Measurements from ENCODE around the gene RBM38.
"Not testable (repeated sequence)": the region's sequence is repeated elsewhere in the genome, so short reads cannot be mapped to it uniquely, and the experiment has no call there.

Gene RBM38

DNA sequence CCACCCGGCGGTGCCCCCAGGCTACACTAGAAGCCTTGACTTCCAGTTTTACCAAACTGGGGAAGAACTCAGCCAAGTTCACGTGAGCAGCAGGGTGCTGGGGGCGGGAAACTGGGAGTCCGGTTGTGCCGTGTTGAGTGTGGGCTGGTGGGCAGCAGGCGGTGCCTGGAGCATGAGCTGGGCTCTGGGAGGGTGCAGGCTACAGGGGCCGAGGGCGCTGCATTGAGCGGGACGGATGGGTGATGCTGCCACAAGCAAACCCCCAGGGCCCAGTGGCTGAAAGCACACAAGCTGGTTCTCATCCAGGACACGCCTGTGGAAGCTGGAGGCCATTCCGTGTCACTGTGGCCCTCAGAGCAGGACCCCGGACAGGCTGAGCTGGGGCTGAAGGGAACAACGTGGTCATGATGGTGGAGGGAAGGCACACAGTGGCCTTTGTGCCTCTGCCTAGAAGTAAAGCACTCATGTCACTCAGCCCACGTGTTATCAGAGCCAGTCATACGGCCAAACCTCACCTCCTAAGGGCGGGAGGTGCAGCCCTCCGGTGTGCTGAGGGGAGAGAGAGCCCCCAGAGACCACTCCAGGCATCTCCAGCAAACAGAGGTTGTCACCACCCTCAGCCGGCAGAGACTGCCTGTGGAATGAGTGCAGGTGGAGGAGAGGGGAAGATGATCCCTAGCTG, 29.5 kb downstream of the RBM38 start:
- Histone ChIP-seq H3K9me3 (ENCODE audit: control insufficient read depth in 2 of 2, low read length in 2 of 2) (no peaks in the 10 kb centered on the region), H3K27me3 (ENCODE audit: control insufficient read depth in 1 of 2, insufficient read depth in 2 of 2, low read length in 2 of 2) (no peaks in the 10 kb centered on the region), H3K36me3 (ENCODE audit: control insufficient read depth in 2 of 2, insufficient read depth in 2 of 2, low read length in 2 of 2) (no peaks in the 10 kb centered on the region), H3K9ac (ENCODE audit: low read length in 2 of 2) (no peak overlapping the region), H3K4me1 (ENCODE audit: control insufficient read depth, insufficient read depth, low read length) (peaks cover 10% of the 10 kb centered on the region), H3K27ac (ENCODE audit: low read length) (no peak overlapping the region), H3K4me3 (ENCODE audit: low read length in 2 of 2) (no peak overlapping the region)

DNA sequence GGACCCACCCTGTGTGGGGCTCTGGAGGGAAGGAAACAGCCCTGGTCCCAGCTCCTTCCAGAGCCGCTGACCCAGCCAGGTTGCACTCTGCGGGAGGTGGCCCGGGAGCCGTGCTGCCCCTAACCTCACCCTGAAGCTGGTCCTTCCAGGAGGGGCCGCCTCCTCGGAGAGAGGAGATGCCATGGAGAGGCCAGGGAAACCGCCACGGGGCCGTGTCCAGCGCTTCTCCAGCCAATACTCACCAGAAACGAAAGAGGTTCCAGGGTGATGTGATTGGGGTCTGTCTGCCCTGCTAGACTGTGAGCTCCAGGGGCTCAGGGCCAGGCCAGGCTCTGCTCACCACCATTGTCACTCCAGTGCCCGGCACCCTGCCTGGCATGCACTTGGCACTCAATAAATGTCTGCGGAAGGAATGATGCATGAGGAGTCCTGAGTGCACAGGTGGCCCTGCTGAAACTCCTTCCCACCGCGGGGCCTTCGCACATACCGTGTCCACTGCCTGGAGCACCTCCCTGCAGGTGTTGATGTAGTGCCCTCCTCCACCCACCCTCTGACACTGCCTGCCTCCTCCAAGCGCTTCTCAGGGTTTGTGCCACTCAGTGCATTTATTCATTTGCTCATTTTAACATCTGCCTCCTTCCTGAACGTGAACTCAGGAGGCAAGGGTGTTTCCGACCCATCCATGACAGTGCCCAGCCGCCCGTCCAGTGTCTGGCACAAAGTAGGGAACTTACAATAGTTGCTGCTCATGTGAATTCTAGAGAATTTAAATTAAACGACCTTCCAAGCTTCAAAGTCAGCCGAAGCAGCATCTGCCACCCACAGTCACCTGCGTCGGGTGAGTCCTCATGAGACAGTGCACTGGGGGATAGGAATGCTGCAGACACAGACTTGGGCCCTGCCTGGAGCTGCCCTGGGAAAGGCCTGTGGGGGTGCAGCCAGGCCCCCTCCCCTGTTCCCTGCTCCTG, 30.3 kb downstream of the RBM38 start:
- Histone ChIP-seq H3K9me3 (ENCODE audit: control insufficient read depth in 2 of 2, low read length in 2 of 2) (no peaks in the 10 kb centered on the region), H3K36me3 (ENCODE audit: control insufficient read depth in 2 of 2, insufficient read depth in 2 of 2, low read length in 2 of 2) (no peaks in the 10 kb centered on the region), H3K27me3 (ENCODE audit: control insufficient read depth in 1 of 2, insufficient read depth in 2 of 2, low read length in 2 of 2) (no peaks in the 10 kb centered on the region), H3K4me1 (ENCODE audit: control insufficient read depth, insufficient read depth, low read length) (peaks cover 6% of the 10 kb centered on the region), H3K27ac (ENCODE audit: low read length) (no peak overlapping the region), H3K9ac (ENCODE audit: low read length in 2 of 2) (no peak overlapping the region), H3K4me3 (ENCODE audit: low read length in 2 of 2) (no peak overlapping the region)

DNA sequence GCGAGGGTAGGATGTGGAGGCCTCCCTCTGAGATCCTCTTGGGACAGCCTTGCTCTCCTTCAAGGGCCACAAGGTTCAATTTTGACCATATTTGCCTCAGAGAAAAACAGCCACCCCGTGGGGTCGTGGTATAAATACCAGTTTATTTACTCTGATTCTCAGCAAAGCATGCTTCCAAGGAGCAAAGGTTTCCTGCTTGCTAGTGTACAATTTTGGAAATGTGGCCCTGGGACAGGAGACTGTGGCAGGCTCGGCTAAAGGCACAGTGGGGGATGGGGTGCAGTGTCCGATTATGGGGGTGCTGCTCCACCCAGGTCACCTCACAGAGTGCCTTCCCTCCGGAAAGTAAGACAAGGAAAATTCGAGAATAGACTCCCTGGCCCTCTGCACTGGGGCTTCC, 31.1 kb downstream of the RBM38 start:
- no peak overlapping the region for H3K27ac ChIP-seq (ENCODE audit: low read length)
- H3K4me1 ChIP-seq (ENCODE audit: control insufficient read depth, insufficient read depth, low read length): peaks cover 6% of the 10 kb centered on the region
- no peak overlapping the region for H3K4me3 ChIP-seq (ENCODE audit: low read length in 2 of 2)
- H3K36me3 ChIP-seq (ENCODE audit: control insufficient read depth in 2 of 2, insufficient read depth in 2 of 2, low read length in 2 of 2): no peaks in the 10 kb centered on the region
- no peak overlapping the region for H3K9ac ChIP-seq (ENCODE audit: low read length in 2 of 2)
- H3K9me3 ChIP-seq (ENCODE audit: control insufficient read depth in 2 of 2, low read length in 2 of 2): no peaks in the 10 kb centered on the region
- no peaks in the 10 kb centered on the region for H3K27me3 ChIP-seq (ENCODE audit: control insufficient read depth in 1 of 2, insufficient read depth in 2 of 2, low read length in 2 of 2)

DNA sequence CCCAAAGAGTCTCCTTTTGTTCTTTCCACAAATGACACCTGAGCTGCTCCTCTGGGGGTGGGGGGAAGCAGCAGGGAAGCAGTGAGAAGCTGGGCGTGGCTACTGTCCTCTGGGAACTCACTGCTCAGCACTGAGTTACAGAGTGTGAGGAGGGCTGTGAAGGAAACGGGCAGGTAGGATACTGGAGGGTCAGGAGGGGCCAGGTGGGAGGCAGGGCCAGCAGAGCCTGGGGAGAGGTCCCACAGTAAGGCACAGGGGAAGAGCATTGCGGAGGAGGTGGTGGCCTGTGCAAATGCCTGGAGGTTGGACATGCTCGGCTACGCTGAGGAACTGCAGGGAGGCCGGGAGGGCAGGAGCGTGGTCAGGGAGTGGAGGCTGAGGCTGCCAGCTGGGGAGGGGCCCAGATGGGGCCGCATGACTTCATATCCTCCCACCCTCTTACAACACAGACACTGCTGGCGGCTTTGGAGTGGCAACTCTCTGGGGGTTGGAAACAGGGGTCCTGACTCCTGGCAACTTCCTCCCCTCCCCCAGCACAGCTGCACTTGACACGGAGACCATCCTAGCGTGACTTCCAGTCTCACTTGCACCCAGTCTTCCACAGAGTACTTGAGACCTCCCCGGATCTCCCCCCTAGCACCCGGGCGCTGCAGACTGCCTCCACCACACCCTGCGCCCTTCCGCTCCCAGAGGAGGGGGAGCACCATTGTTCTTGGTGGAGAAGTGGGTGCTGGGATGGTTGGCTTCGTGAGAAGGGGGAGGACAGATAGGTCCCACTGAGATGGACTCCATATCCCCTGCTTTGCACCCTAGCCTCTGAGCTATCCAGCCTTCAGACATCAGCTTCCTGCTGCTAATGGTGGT, 34.2 kb downstream of the RBM38 start:
- Histone ChIP-seq H3K36me3 (ENCODE audit: control insufficient read depth in 2 of 2, insufficient read depth in 2 of 2, low read length in 2 of 2) (no peaks in the 10 kb centered on the region), H3K9ac (ENCODE audit: low read length in 2 of 2) (no peak overlapping the region), H3K4me3 (ENCODE audit: low read length in 2 of 2) (no peak overlapping the region), H3K27ac (ENCODE audit: low read length) (no peak overlapping the region), H3K9me3 (ENCODE audit: control insufficient read depth in 2 of 2, low read length in 2 of 2) (no peaks in the 10 kb centered on the region), H3K27me3 (ENCODE audit: control insufficient read depth in 1 of 2, insufficient read depth in 2 of 2, low read length in 2 of 2) (no peaks in the 10 kb centered on the region), H3K4me1 (ENCODE audit: control insufficient read depth, insufficient read depth, low read length) (peaks cover 6% of the 10 kb centered on the region)

DNA sequence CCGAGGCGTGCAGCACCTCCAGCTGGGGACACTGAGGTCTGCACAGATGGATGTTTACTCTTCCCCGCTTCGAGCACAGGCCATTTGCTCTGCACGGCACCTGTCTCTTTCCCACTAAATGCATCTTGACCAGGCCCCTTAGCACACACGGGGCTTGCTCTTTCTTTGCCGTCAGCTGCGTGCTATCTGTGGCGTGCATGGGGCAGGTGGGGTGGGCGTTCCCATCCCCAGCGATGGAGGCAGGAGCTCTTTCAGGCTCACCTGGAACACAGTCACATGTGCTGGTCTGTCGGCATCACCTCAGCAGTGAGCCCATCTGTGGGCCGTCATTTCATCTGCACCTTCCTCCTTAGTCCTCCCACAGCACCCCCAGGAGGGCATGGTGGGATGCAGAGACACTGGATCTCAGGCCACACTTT, 35.1 kb downstream of the RBM38 start:
- H3K9ac ChIP-seq (ENCODE audit: low read length in 2 of 2): no peak overlapping the region
- no peak overlapping the region for H3K27ac ChIP-seq (ENCODE audit: low read length)
- H3K9me3 ChIP-seq (ENCODE audit: control insufficient read depth in 2 of 2, low read length in 2 of 2): no peaks in the 10 kb centered on the region
- no peaks in the 10 kb centered on the region for H3K27me3 ChIP-seq (ENCODE audit: control insufficient read depth in 1 of 2, insufficient read depth in 2 of 2, low read length in 2 of 2)
- H3K36me3 ChIP-seq (ENCODE audit: control insufficient read depth in 2 of 2, insufficient read depth in 2 of 2, low read length in 2 of 2): no peaks in the 10 kb centered on the region
- H3K4me3 ChIP-seq (ENCODE audit: low read length in 2 of 2): no peak overlapping the region
- H3K4me1 ChIP-seq (ENCODE audit: control insufficient read depth, insufficient read depth, low read length): peaks cover 6% of the 10 kb centered on the region

DNA sequence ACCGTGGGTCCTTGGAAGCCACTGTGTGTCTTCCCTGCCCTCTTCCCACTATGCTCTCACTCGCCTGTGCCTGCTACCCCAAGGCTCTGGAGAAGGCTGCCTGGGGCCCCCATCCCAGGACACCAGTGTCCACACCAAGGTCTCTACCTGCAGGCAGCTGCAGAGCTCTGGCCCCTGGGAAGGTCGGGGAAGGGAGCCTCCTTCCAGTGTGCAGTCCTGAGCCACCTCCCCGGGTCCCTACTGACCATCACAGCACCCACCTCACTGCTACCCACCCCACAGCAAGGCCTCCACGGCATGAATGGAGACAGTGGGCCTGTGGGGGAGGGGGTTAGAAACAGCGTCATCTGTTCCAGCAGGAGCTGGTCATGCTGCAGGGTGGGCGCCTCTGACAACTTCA, 35.6 kb downstream of the RBM38 start:
- H3K4me1 ChIP-seq (ENCODE audit: control insufficient read depth, insufficient read depth, low read length): peaks cover 6% of the 10 kb centered on the region
- H3K4me3 ChIP-seq (ENCODE audit: low read length in 2 of 2): no peak overlapping the region
- H3K9me3 ChIP-seq (ENCODE audit: control insufficient read depth in 2 of 2, low read length in 2 of 2): no peaks in the 10 kb centered on the region
- no peak overlapping the region for H3K9ac ChIP-seq (ENCODE audit: low read length in 2 of 2)
- no peak overlapping the region for H3K27ac ChIP-seq (ENCODE audit: low read length)
- no peaks in the 10 kb centered on the region for H3K27me3 ChIP-seq (ENCODE audit: control insufficient read depth in 1 of 2, insufficient read depth in 2 of 2, low read length in 2 of 2)
- no peaks in the 10 kb centered on the region for H3K36me3 ChIP-seq (ENCODE audit: control insufficient read depth in 2 of 2, insufficient read depth in 2 of 2, low read length in 2 of 2)

DNA sequence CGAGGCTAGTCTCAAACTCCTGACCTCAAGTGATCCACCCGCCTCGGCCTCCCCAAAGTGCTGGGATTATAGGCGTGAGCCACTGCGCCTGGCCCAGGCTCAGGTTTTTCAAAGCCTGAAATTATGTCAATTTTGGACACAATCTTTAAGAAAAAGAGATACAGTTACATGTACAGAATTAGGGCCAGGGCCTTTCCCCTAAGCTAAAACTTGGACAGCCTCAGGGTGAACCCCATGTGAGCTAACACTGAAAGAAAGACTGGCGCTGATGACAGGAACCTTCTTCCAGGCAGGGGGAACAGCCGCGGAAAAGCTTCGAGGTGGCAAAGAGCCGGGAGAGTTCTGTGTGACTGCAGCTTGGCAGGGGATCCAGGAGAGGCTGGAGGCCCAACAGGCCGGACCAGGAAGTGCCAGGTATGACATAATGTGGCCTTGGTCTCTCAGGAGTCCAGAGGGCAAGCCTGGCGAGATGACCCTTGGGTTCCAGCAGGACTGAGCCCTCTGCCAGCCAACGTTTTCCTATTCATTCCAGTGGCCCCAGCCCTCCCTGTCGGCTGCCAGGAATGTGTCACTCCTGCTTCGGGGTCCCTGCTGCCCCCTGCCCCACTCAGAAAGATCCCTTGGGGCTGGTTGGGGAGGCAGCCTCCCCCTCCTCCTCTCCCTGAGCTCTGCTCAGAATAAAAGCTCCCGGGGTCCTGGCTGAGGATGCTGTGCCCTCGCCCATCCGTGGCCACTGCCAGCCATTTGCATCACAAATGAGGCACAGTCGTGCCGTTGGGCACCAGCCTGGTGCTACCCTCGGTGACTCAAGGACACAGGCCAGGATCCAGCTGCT, 37.3 kb downstream of the RBM38 start:
- Histone ChIP-seq H3K27me3 (ENCODE audit: control insufficient read depth in 1 of 2, insufficient read depth in 2 of 2, low read length in 2 of 2) (no peaks in the 10 kb centered on the region), H3K36me3 (ENCODE audit: control insufficient read depth in 2 of 2, insufficient read depth in 2 of 2, low read length in 2 of 2) (no peaks in the 10 kb centered on the region), H3K9me3 (ENCODE audit: control insufficient read depth in 2 of 2, low read length in 2 of 2) (no peaks in the 10 kb centered on the region), H3K9ac (ENCODE audit: low read length in 2 of 2) (no peak overlapping the region), H3K27ac (ENCODE audit: low read length) (no peak overlapping the region), H3K4me1 (ENCODE audit: control insufficient read depth, insufficient read depth, low read length) (peaks cover 13% of the 10 kb centered on the region), H3K4me3 (ENCODE audit: low read length in 2 of 2) (no peak overlapping the region)

DNA sequence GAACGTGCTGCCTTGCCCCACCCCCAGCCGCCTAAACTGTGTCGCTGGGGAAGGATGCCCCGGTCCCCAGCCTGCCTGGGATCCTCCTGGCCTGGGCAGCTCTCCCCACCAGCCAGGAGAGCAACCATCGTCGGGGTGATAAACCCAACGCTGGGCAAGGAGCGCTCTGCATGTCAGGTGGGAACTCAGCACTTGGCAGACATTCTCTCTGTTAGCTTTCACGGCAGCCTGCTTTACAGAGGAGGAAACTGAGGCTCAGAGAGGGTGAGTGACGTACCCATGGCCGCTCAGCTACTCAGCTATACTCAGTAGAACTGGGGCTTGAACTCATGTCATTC, 37.9 kb downstream of the RBM38 start:
- Histone ChIP-seq H3K4me3 (ENCODE audit: low read length in 2 of 2) (no peak overlapping the region), H3K9me3 (ENCODE audit: control insufficient read depth in 2 of 2, low read length in 2 of 2) (no peaks in the 10 kb centered on the region), H3K27ac (ENCODE audit: low read length) (no peak overlapping the region), H3K27me3 (ENCODE audit: control insufficient read depth in 1 of 2, insufficient read depth in 2 of 2, low read length in 2 of 2) (no peaks in the 10 kb centered on the region), H3K9ac (ENCODE audit: low read length in 2 of 2) (no peak overlapping the region), H3K4me1 (ENCODE audit: control insufficient read depth, insufficient read depth, low read length) (peaks cover 17% of the 10 kb centered on the region), H3K36me3 (ENCODE audit: control insufficient read depth in 2 of 2, insufficient read depth in 2 of 2, low read length in 2 of 2) (no peaks in the 10 kb centered on the region)

DNA sequence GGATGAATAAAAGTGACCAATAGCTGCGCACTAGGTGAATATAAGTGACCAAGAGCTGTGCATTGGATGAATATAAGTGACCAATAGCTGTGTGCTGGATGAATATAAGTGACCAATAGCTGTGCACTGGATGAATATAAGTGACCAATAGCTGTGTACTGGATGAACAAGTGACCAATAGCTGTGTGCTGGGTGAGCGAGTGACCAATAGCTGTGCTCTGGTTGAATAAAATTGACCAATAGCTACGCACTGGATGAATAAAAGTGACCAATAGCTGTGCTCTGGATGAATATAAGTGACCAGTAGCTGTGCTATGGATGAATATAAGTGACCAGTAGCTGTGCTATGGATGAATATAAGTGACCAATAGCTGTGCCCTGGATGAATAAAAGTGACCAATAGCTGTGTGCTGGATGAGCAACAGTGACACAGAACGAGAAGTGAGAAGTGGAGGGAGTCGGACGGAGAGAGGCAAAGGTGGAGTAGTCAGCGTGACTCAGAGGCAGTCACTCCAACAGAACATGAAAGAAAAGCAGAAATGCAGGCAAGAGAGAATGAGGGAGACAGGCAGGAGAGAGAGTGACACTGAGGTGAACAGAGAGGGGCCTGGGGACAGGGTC, 38.5 kb downstream of the RBM38 start:
- no peaks in the 10 kb centered on the region for H3K27me3 ChIP-seq (ENCODE audit: control insufficient read depth in 1 of 2, insufficient read depth in 2 of 2, low read length in 2 of 2)
- no peaks in the 10 kb centered on the region for H3K36me3 ChIP-seq (ENCODE audit: control insufficient read depth in 2 of 2, insufficient read depth in 2 of 2, low read length in 2 of 2)
- H3K9me3 ChIP-seq (ENCODE audit: control insufficient read depth in 2 of 2, low read length in 2 of 2): no peaks in the 10 kb centered on the region
- no peak overlapping the region for H3K27ac ChIP-seq (ENCODE audit: low read length)
- no peak overlapping the region for H3K9ac ChIP-seq (ENCODE audit: low read length in 2 of 2)
- peaks cover 19% of the 10 kb centered on the region for H3K4me1 ChIP-seq (ENCODE audit: control insufficient read depth, insufficient read depth, low read length)
- H3K4me3 ChIP-seq (ENCODE audit: low read length in 2 of 2): no peak overlapping the region

DNA sequence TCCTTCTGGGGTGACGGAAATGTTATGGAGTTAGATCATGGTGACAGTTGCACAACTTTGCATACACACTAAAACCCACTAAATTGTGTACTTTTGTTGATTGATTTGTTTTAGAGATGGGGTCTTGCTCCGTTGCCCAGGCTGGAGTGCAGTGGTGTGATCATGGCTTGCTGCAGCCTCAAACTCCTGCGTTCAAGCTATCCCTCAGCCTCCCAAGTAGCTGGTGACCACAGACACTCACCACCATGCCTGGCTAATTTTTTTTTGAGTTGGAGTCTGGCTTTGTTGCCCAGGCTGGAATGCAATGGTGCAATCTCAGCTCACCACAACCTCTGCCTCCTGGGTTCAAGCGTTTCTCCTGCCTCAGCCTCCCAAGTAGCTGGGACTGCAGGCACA, 39.0 kb downstream of the RBM38 start:
- H3K9me3 ChIP-seq (ENCODE audit: control insufficient read depth in 2 of 2, low read length in 2 of 2); H3K27ac ChIP-seq (ENCODE audit: low read length); H3K9ac ChIP-seq (ENCODE audit: low read length in 2 of 2); H3K27me3 ChIP-seq (ENCODE audit: control insufficient read depth in 1 of 2, insufficient read depth in 2 of 2, low read length in 2 of 2); H3K4me3 ChIP-seq (ENCODE audit: low read length in 2 of 2); H3K36me3 ChIP-seq (ENCODE audit: control insufficient read depth in 2 of 2, insufficient read depth in 2 of 2, low read length in 2 of 2): not testable (repeated sequence)
- peaks cover 24% of the 10 kb centered on the region for H3K4me1 ChIP-seq (ENCODE audit: control insufficient read depth, insufficient read depth, low read length)

Data from stomach smooth muscle (tissue), 2 donors.